ENCODE measurements around the gene BANF1.

- TF ChIP-seq CTCF (IDR thresholded peaks at IDR 0.05) (no peak), POLR2AphosphoS5 (IDR thresholded peaks at IDR 0.05) (no peak), POLR2A (IDR thresholded peaks at IDR 0.05) (no peak), EP300 (IDR thresholded peaks at IDR 0.05; ENCODE audit: low read depth) (no peak)
Measured at GRCh38 chr11:66037327-66037726, 35.0 kb downstream of the BANF1 start.
